SK-N-SH (cell line): ENCODE data around the gene ELN. TPM values are rescaled to one million over a fixed set of nuclear protein-coding genes. Genes with fewer than 3 reads are reported as not detected.

Source experiments
- CTCF ChIA-PET: fragments of 300-600, 350-600 bp; formaldehyde crosslinking; extraction: SDS; loops from one replicate; lab custom pipeline; 2021; lab: Yijun Ruan, JAX
- POLR2A ChIA-PET: fragments of 350-600 bp; sonication (Branson Sonifier 250); formaldehyde crosslinking; extraction: SDS; loops from one replicate; lab custom pipeline; 2020; ENCODE audit warnings: antibody characterized with exemption, inconsistent platforms; lab: Yijun Ruan, JAX
- DNase-seq: peaks from one replicate; pipeline ENCODE4 v3.0.0; 2012
- H2AFZ ChIP-seq: fragments of 200-600 bp; sonication (generic); 2 replicates; pipeline ENCODE4 v1.8.1; 2016; ENCODE audit warnings: antibody characterized with exemption, mild to moderate bottlenecking, low read depth
- H3F3A ChIP-seq: fragments of 200-600 bp; sonication (generic); replicated peaks from 2 replicates; pipeline ENCODE3; 2016; ENCODE audit warnings: antibody characterized with exemption, mild to moderate bottlenecking; ENCODE audit not compliant: insufficient read depth
- H3K27ac ChIP-seq, 2 experiments: fragments of 200-500 bp in 1 of 2; fragments of 200-600 bp in 1 of 2; sonication (Bioruptor generic) in 1 of 2; sonication (generic), shearing (Covaris generic) in 1 of 2; 2 replicates each; pipeline versions ENCODE4 v1.5.1 to v1.6.1; 2014 to 2016; ENCODE audit warnings: low read depth in 2 of 2, inconsistent platforms in 1 of 2, low read length in 1 of 2, mild to moderate bottlenecking in 1 of 2, mixed read lengths in 1 of 2
- H3K27me3 ChIP-seq: fragments of 200-600 bp; sonication (generic), shearing (Covaris generic); 2 replicates; pipeline ENCODE4 v1.6.1; 2016; ENCODE audit warnings: mixed run types; ENCODE audit not compliant: insufficient read depth
- H3K36me3 ChIP-seq, 2 experiments: fragments of 200-500 bp in 1 of 2; fragments of 200-600 bp in 1 of 2; sonication (Bioruptor generic) in 1 of 2; sonication (generic) in 1 of 2; replicated peaks in 1 of 2; 2 replicates each; pipeline versions ENCODE3 to v1.5.1; 2014 to 2016; ENCODE audit warnings: low read length in 1 of 2, mild to moderate bottlenecking in 1 of 2; ENCODE audit not compliant: insufficient read depth in 2 of 2, control insufficient read depth in 1 of 2
- H3K4me1 ChIP-seq, 2 experiments: fragments of 200-500 bp in 1 of 2; fragments of 200-600 bp in 1 of 2; sonication (Bioruptor generic) in 1 of 2; sonication (generic), shearing (Covaris generic) in 1 of 2; 2 replicates each; pipeline versions ENCODE4 v1.5.1 to v1.6.1; 2014 to 2016; ENCODE audit warnings: low read depth in 1 of 2, low read length in 1 of 2, mixed run types in 1 of 2; ENCODE audit not compliant: insufficient read depth in 2 of 2, control insufficient read depth in 1 of 2
- H3K4me2 ChIP-seq: fragments of 200-600 bp; sonication (generic), shearing (Covaris generic); 2 replicates; pipeline ENCODE4 v1.6.1; 2017; ENCODE audit warnings: mixed run types
- H3K4me3 ChIP-seq, 2 experiments: fragments of 200-500 bp in 1 of 2; fragments of 200-600 bp in 1 of 2; sonication (Bioruptor generic) in 1 of 2; sonication (generic), shearing (Covaris generic) in 1 of 2; 2 replicates each; pipeline versions ENCODE4 v1.5.1 to v1.8.1; 2014 to 2016; ENCODE audit warnings: low read depth in 2 of 2, inconsistent platforms in 1 of 2, low read length in 1 of 2, mild to moderate bottlenecking in 1 of 2, mixed read lengths in 1 of 2, moderate library complexity in 1 of 2
- H3K79me2 ChIP-seq: fragments of 200-600 bp; sonication (generic); 2 replicates; pipeline ENCODE4 v1.8.1; 2017; ENCODE audit warnings: mild to moderate bottlenecking; ENCODE audit not compliant: insufficient read depth
- H3K9ac ChIP-seq: fragments of 200-600 bp; sonication (generic); 2 replicates; pipeline ENCODE4 v1.6.1; 2017; ENCODE audit warnings: mixed run types
- H3K9me2 ChIP-seq: fragments of 200-600 bp; sonication (generic); 2 replicates; pipeline ENCODE4 v1.6.1; 2017; ENCODE audit warnings: mixed run types
- H3K9me3 ChIP-seq: fragments of 200-600 bp; sonication (generic); 2 replicates; pipeline ENCODE4 v1.6.1; 2017; ENCODE audit warnings: mixed run types, mild to moderate bottlenecking, moderate library complexity
- H4K20me1 ChIP-seq: fragments of 200-600 bp; sonication (generic); 2 replicates; pipeline ENCODE4 v1.6.1; 2017; ENCODE audit warnings: mild to moderate bottlenecking, mixed run types; ENCODE audit not compliant: insufficient read depth
- CHD2 ChIP-seq: fragments of 150-350 bp; IDR thresholded peaks from 2 replicates; pipeline ENCODE4 v1.6.1; 2018; ENCODE audit warnings: low read length; ENCODE audit not compliant: partially characterized antibody
- CTCF ChIP-seq: fragments of 200-600 bp; sonication (generic); IDR thresholded peaks from 2 replicates; pipeline ENCODE4 v1.6.1; 2017; ENCODE audit warnings: antibody characterized with exemption, mild to moderate bottlenecking, moderate library complexity
- ELF1 ChIP-seq: IDR thresholded peaks from 2 replicates; pipeline ENCODE4 v1.4.0; 2012
- EP300 ChIP-seq, 2 experiments: IDR thresholded peaks; 2 replicates each; pipeline versions ENCODE4 v1.4.0 to v1.6.1; 2012; ENCODE audit warnings: borderline replicate concordance in 1 of 2, low read depth in 1 of 2, low read length in 1 of 2
- FOSL2 ChIP-seq: IDR thresholded peaks from 2 replicates; pipeline ENCODE4 v1.4.0; 2012; ENCODE audit warnings: low read depth, mild to moderate bottlenecking, moderate library complexity, borderline replicate concordance
- FOXJ3 ChIP-seq: sonication (generic); formaldehyde crosslinking; IDR thresholded peaks from 2 replicates; pipeline ENCODE4 v1.5.1; 2020; ENCODE audit warnings: mild to moderate bottlenecking, missing genetic modification reagents
- FOXM1 ChIP-seq: IDR thresholded peaks from 2 replicates; pipeline ENCODE4 v1.4.0; 2012; ENCODE audit warnings: low read depth, mild to moderate bottlenecking
- GABPA ChIP-seq: IDR thresholded peaks from 2 replicates; pipeline ENCODE4 v1.4.0; 2012; ENCODE audit warnings: low read depth, mild to moderate bottlenecking
- GATA2 ChIP-seq: sonication (generic); formaldehyde crosslinking; IDR thresholded peaks from 2 replicates; pipeline ENCODE4 v1.5.0; 2020; ENCODE audit warnings: mild to moderate bottlenecking, missing genetic modification reagents
- IRF3 ChIP-seq: fragments of 150-350 bp; IDR thresholded peaks from 2 replicates; pipeline ENCODE4 v1.6.1; 2016; ENCODE audit warnings: mild to moderate bottlenecking, low read depth, low read length
- JUND ChIP-seq: IDR thresholded peaks from 2 replicates; pipeline ENCODE4 v1.4.0; 2012
- MAX ChIP-seq: IDR thresholded peaks from 2 replicates; pipeline ENCODE4 v1.4.0; 2012; ENCODE audit warnings: low read depth
- NRF1 ChIP-seq: IDR thresholded peaks from 2 replicates; pipeline ENCODE4 v1.6.1; 2012; ENCODE audit warnings: low read depth, mild to moderate bottlenecking, low read length
- PBX3 ChIP-seq: IDR thresholded peaks from 2 replicates; pipeline ENCODE4; 2012
- POLR2AphosphoS5 ChIP-seq: IDR thresholded peaks from 2 replicates; pipeline ENCODE4 v1.6.1; 2012; ENCODE audit warnings: low read depth, low read length
- REST ChIP-seq: IDR thresholded peaks from 2 replicates; pipeline ENCODE4 v1.6.1; 2012; ENCODE audit warnings: mild to moderate bottlenecking, low read depth, low read length, moderate library complexity
- RFX5 ChIP-seq: IDR thresholded peaks from 2 replicates; pipeline ENCODE4 v1.6.1; 2012; ENCODE audit warnings: mild to moderate bottlenecking, improper control_type of control experiment, low read length
- SMC3 ChIP-seq: IDR thresholded peaks from 2 replicates; pipeline ENCODE4 v1.6.1; 2012; ENCODE audit warnings: low read depth, low read length, improper control_type of control experiment
- TEAD4 ChIP-seq: IDR thresholded peaks from 2 replicates; pipeline ENCODE4 v1.4.0; 2012; ENCODE audit warnings: mild to moderate bottlenecking, borderline replicate concordance; ENCODE audit not compliant: insufficient read depth
- USF1 ChIP-seq: IDR thresholded peaks from 2 replicates; pipeline ENCODE4 v1.4.0; 2012; ENCODE audit warnings: low read depth, borderline replicate concordance
- WGBS: methylation state at CpG from one replicate; pipeline ENCODE4 v1.1.6; 2017; ENCODE audit warnings: low lambda C conversion rate; 5-methylcytosine and 5-hydroxymethylcytosine counted together
- polyA plus RNA-seq, 3 experiments: library from polyadenylated mRNA; depleted of rRNA; stranded (reverse); fragments of >200 nt; gene quantifications; 2 replicates each; pipeline ENCODE4 v1.2.3, GENCODE V29; 2012

The ELN gene
- polyA plus RNA-seq, 1 of the 3 experiments (the other 2 are of a cell fraction), result 12.5 TPM

- Histone ChIP-seq H3K9me3 (no peaks in the 10 kb centered on the region), H3K4me1 (no peaks in the 10 kb centered on the region), H3K79me2 (no peaks in the 10 kb centered on the region), H4K20me1 (no peaks in the 10 kb centered on the region), H3K4me3 (no peak overlapping the region), H2AFZ (no peak overlapping the region), H3K36me3 (no peaks in the 10 kb centered on the region), H3K27ac (no peak overlapping the region), H3F3A (no peaks in the 10 kb centered on the region), H3K9me2 (no peaks in the 10 kb centered on the region), H3K27me3 (no peaks in the 10 kb centered on the region), H3K9ac (no peak overlapping the region), H3K4me2 (no peak overlapping the region)
- WGBS, result 86% methylated on average over 18 of the region's 26 CpGs
- ChIA-PET POLR2A (no interaction called here), CTCF (interaction anchor here (0.9 to 4.0 kb wide), 9 partner anchors 10 to 345 kb away, joined by 3 to 17 read pairs (median 5); no protein-coding TSS in a partner anchor)
- TF ChIP-seq GATA2 (no peak), SMC3 (no peak), USF1 (no peak), POLR2AphosphoS5 (no peak), GABPA (no peak), EP300 (IDR thresholded peaks at IDR 0.05; ENCODE audit: borderline replicate concordance in 1 of 2, low read depth in 1 of 2, low read length in 1 of 2) (no peak), JUND (no peak), FOXM1 (no peak), TEAD4 (no peak), CTCF (no peak), FOSL2 (no peak), ELF1 (no peak), REST (no peak), IRF3 (no peak), CHD2 (no peak), FOXJ3 (CRISPR knock-in tag) (no peak), RFX5 (no peak), NRF1 (no peak), MAX (no peak), PBX3 (no peak)
- DNase-seq, result no peak
Measured at GRCh38 chr7:74056096-74056915, 28.3 kb downstream of the ELN start.
